Measurements from ENCODE around the gene POLR3C. TPM values are rescaled to one million over a fixed set of nuclear protein-coding genes. Genes with fewer than 3 reads are reported as not detected.

POLR3C gene
- total RNA-seq, 2 donors from 2014 or later = 32.7 to 37.9 TPM

GRCh38 chr1:145871994-145872924 lies 48.3 kb downstream of the POLR3C start:
- no peaks in the 10 kb centered on the region for H3K9me3 ChIP-seq (ENCODE audit: control insufficient read depth, low read length)
- TF ChIP-seq CTCF (conservative IDR thresholded peaks at IDR 0.05) = no peak
- no peaks in the 10 kb centered on the region for H3K36me3 ChIP-seq (ENCODE audit: control insufficient read depth, insufficient read depth, low read length)
- no peak overlapping the region for H3K4me3 ChIP-seq (ENCODE audit: low read length)
- H3K9ac ChIP-seq (ENCODE audit: extremely low read depth, low read length, poor library complexity, severe bottlenecking) = no peak overlapping the region
- H3K27me3 Mint-ChIP-seq (ENCODE audit: insufficient read depth) = peaks cover 56% of the 10 kb centered on the region
- no peaks in the 10 kb centered on the region for H3K36me3 Mint-ChIP-seq (ENCODE audit: low read depth)
- H3K27ac ChIP-seq (ENCODE audit: low read depth, low read length) = no peak overlapping the region
- no peaks in the 10 kb centered on the region for H3K9me3 Mint-ChIP-seq
- no peaks in the 10 kb centered on the region for H3K4me1 ChIP-seq (ENCODE audit: control insufficient read depth, insufficient read depth, low read length)
- H3K4me1 Mint-ChIP-seq = peaks cover 15% of the 10 kb centered on the region
- peak overlapping the region; percentile 58 for H3K4me3 Mint-ChIP-seq
- H3K27me3 ChIP-seq (ENCODE audit: control insufficient read depth, insufficient read depth, low read length, poor library complexity, severe bottlenecking) = peaks cover 37% of the 10 kb centered on the region
- 53 to 70% methylated on average over 28 to 47 of the region's 47 CpGs for WGBS, 2 experiments (ENCODE audit: insufficient coverage in 1 of 2, insufficient read length in 1 of 2)
- no peak overlapping the region for H3K27ac Mint-ChIP-seq
- DNase-seq = peak; percentile 83

- 93 to 94% methylated on average over 12 of the region's 12 CpGs for WGBS, 2 experiments (ENCODE audit: insufficient coverage in 1 of 2, insufficient read length in 1 of 2)
- Histone ChIP-seq H3K4me1 (ENCODE audit: control insufficient read depth, insufficient read depth, low read length) (peaks cover 5% of the 10 kb centered on the region), H3K27ac (ENCODE audit: low read depth, low read length) (no peak overlapping the region), H3K9ac (ENCODE audit: extremely low read depth, low read length, poor library complexity, severe bottlenecking) (no peak overlapping the region), H3K9me3 (ENCODE audit: control insufficient read depth, low read length) (no peaks in the 10 kb centered on the region), H3K4me3 (ENCODE audit: low read length) (no peak overlapping the region), H3K27me3 (ENCODE audit: control insufficient read depth, insufficient read depth, low read length, poor library complexity, severe bottlenecking) (peaks cover 37% of the 10 kb centered on the region), H3K36me3 (ENCODE audit: control insufficient read depth, insufficient read depth, low read length) (no peaks in the 10 kb centered on the region)
- Mint-ChIP-seq H3K27ac (no peak overlapping the region), H3K36me3 (ENCODE audit: low read depth) (no peaks in the 10 kb centered on the region), H3K4me3 (no peak overlapping the region), H3K9me3 (no peaks in the 10 kb centered on the region), H3K4me1 (peaks cover 24% of the 10 kb centered on the region), H3K27me3 (ENCODE audit: insufficient read depth) (peaks cover 62% of the 10 kb centered on the region)
- no peak for DNase-seq
- no peak for TF ChIP-seq CTCF (conservative IDR thresholded peaks at IDR 0.05)
Measured at GRCh38 chr1:145874646-145875045, 50.6 kb downstream of the POLR3C start.

GRCh38 chr1:145877923-145878486 lies 54.0 kb downstream of the POLR3C start:
- H3K27ac Mint-ChIP-seq = no peak overlapping the region
- 83 to 88% methylated on average over 5 to 7 of the region's 7 CpGs for WGBS, 2 experiments (ENCODE audit: insufficient coverage in 1 of 2, insufficient read length in 1 of 2)

More at GRCh38 chr1:145877923-145878486, 54.0 kb downstream of the POLR3C start:
- H3K27ac ChIP-seq (ENCODE audit: low read depth, low read length) = no peak overlapping the region
- no peaks in the 10 kb centered on the region for H3K36me3 ChIP-seq (ENCODE audit: control insufficient read depth, insufficient read depth, low read length)
- peaks cover 8% of the 10 kb centered on the region for H3K4me1 ChIP-seq (ENCODE audit: control insufficient read depth, insufficient read depth, low read length)
- H3K27me3 Mint-ChIP-seq (ENCODE audit: insufficient read depth) = peaks cover 59% of the 10 kb centered on the region
- H3K27me3 ChIP-seq (ENCODE audit: control insufficient read depth, insufficient read depth, low read length, poor library complexity, severe bottlenecking) = peaks cover 26% of the 10 kb centered on the region
- no peaks in the 10 kb centered on the region for H3K9me3 Mint-ChIP-seq
- no peaks in the 10 kb centered on the region for H3K36me3 Mint-ChIP-seq (ENCODE audit: low read depth)
- H3K4me3 ChIP-seq (ENCODE audit: low read length) = no peak overlapping the region
- peaks cover 15% of the 10 kb centered on the region for H3K4me1 Mint-ChIP-seq
- no peak for TF ChIP-seq CTCF (conservative IDR thresholded peaks at IDR 0.05)
- H3K4me3 Mint-ChIP-seq = no peak overlapping the region
- DNase-seq = no peak
- H3K9ac ChIP-seq (ENCODE audit: extremely low read depth, low read length, poor library complexity, severe bottlenecking) = no peak overlapping the region
- no peaks in the 10 kb centered on the region for H3K9me3 ChIP-seq (ENCODE audit: control insufficient read depth, low read length)

Measured in endodermal cell (in vitro differentiated cells).